AG10803 (cell line): ENCODE results near the gene TEDC2.

Source experiments
- DNase-seq: peaks from one replicate; pipeline ENCODE4 v3.0.0; 2010; ENCODE audit warnings: low read depth
- H3K4me3 ChIP-seq: 2 replicates; pipeline ENCODE4 v1.5.1; 2011; ENCODE audit warnings: mild to moderate bottlenecking, low read length, control low read depth
- TF ChIP-seq, protein P1 (sequence below): conservative IDR thresholded peaks from 2 replicates; pipeline ENCODE4 v1.5.1; 2011; ENCODE audit warnings: mild to moderate bottlenecking, low read length, control low read depth, inconsistent platforms

Gene TEDC2, protein sequence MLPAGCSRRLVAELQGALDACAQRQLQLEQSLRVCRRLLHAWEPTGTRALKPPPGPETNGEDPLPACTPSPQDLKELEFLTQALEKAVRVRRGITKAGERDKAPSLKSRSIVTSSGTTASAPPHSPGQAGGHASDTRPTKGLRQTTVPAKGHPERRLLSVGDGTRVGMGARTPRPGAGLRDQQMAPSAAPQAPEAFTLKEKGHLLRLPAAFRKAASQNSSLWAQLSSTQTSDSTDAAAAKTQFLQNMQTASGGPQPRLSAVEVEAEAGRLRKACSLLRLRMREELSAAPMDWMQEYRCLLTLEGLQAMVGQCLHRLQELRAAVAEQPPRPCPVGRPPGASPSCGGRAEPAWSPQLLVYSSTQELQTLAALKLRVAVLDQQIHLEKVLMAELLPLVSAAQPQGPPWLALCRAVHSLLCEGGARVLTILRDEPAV

DNA sequence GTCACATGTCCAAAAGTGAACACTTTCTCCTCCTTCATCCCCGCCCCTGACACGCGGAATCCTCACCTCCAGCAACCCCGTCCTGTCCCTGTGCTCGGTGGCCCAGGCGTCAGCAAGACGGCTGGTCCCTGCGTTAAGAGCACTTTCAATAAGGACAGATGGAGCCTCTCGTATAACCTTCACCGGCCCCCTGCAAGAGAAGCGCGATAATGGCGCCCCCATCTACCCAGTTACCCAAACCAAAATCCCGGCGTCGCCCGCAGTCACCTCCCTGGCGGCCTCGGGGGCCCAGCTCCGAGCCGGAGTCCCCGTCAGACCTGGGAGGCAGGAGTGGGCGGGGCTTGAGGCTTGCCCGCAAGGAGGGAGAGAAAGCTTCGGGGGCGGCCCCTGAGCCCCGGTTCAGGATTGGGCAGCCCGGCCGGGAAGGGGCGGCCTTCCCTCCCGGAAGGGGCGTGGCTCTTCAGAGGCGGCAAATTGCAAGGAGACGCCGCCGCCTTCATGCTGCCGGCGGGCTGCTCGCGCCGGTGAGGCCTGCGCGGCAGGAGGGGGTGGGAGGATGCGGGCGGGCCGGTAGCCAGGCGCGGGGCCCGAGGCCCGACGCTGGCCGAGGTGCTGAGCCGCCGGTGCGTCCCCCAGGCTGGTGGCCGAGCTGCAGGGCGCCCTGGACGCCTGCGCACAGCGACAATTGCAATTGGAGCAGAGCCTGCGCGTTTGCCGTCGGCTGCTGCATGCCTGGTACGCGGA lies at the start of gene TEDC2:
TEDC2 (plus strand) TSS at position 463 of the 744 bp plus-strand sequence; CDS start at position 499, 36 bp downstream.
- DNase-seq: peak; percentile 88
- TF ChIP-seq, protein P1, sequence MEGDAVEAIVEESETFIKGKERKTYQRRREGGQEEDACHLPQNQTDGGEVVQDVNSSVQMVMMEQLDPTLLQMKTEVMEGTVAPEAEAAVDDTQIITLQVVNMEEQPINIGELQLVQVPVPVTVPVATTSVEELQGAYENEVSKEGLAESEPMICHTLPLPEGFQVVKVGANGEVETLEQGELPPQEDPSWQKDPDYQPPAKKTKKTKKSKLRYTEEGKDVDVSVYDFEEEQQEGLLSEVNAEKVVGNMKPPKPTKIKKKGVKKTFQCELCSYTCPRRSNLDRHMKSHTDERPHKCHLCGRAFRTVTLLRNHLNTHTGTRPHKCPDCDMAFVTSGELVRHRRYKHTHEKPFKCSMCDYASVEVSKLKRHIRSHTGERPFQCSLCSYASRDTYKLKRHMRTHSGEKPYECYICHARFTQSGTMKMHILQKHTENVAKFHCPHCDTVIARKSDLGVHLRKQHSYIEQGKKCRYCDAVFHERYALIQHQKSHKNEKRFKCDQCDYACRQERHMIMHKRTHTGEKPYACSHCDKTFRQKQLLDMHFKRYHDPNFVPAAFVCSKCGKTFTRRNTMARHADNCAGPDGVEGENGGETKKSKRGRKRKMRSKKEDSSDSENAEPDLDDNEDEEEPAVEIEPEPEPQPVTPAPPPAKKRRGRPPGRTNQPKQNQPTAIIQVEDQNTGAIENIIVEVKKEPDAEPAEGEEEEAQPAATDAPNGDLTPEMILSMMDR: no peak
- H3K4me3 ChIP-seq: peak within 1 kb of the TSS; percentile 70

DNA sequence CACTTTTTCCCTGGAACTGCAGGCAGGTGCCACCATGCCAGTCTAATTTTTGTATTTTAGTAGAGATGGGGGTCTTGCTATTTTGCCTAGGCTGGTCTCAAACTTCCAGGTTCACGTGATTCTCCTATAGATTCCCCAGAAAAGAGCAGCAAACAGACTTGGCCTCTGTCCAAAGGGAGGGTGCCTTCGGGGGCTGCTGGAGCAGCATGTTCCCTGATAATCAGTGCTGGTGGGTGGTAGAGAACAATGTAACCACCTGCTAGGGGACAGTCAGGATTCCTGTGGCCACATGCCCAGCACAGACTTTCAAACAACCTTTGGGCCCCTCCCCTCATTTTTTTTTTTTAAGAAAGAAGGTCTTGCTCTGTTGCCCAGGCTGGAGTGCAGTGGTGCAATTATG lies 44.8 kb upstream of the TEDC2 start:
- TF ChIP-seq, protein P1: no peak
- no peak for DNase-seq
- H3K4me3 ChIP-seq: no peak overlapping the region

DNA sequence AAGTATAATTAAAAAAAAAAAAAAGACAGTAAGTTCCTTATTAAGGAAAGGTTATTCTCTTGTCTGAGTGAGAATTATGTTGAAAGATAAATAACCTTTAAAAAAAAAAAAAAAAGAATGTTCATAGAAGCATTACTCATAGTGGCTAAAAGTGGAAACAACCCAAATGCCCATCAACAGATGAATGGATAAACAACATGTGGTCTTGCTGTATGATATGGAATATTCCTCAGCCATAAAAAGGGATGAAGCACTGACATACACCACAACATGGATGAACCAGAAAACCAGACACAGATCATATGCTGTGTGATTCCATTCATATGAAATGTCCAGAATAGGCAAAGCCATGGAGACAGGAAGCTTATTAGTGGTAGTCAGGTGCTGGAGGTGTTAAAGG lies 39.9 kb upstream of the TEDC2 start:
- DNase-seq: no peak
- no peak overlapping the region for H3K4me3 ChIP-seq
- TF ChIP-seq, protein P1: no peak

DNA sequence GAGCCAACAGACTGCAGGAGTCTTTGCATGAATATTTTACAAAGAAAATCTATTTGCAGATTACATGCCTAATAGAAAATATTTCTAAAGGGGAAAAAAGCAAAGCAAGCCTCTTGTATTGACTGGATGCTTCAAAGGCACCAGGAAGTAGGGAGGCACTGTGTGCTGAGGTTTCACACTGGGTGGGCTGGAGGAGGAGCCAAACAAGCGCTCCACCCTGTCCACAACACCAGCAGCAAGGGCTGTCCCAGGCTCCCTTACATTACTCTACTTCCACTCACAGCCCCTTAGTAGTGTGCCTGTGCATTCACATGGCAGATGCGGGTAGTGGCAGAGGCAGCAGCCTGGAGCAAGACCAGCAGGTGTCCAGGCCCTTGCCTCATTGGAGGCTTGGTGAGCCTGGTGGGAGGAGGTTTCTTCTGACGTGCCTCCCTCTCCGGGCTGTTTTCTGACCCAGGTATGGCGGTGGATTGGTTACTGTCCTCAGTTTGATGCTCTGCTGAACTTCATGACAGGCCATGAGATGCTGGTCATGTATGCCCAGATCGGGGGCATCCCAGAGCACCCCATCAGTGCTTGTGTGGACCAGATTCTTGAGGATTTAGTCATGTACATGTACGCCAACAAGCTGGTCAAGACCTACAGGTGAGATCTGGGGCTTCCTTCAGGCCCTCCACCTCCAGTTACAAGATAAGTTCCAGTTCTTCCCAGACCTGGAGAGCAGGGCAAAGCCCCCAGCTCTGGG lies 37.6 kb upstream of the TEDC2 start:
- DNase-seq: no peak

DNA sequence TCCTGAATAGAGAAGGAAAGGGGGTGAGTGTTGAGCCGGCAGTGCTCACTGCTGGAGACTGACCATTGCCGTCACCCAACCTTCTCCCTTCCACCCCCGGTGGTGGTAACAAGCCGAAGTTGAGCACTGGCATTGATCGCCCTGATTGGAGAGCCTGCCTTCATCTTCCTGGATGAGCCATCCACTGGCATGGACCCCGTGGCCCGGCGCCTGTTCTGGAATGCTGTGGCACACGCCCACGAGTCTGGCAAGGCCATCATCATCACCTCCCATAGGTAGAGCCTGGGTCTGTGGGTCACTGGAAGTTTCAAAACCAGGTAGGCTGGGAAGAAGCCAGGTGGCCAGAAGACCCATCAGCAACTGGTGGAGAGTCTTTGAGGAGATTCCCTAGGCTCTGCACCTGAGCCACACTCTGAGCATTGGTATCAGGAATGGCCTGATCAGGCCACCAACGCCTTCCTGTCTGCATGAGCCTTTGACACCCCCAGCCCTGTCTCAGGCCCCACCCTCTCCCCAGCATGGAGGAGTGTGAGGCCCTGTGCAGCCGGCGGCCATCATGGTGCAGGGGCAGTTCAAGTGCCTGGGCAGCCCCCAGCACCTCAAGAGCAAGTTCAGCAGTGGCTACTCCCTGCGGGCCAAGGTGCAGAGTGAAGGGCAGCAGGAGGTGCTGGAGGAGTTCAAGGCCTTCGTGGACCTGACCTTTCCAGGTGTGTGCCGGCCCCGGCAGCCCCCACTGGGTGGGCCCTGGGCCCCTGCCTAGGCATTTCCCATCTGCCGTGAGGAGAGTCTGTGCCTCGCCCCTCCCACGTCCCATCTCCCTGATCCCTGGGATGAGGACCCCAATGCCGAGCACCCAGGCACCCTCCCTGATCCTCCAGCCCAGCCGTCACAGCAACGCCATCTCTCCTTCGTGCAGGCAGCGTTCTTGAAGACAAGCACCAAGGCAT lies 35.6 kb upstream of the TEDC2 start:
- TF ChIP-seq, protein P1: no peak
- no peak for DNase-seq
- no peak overlapping the region for H3K4me3 ChIP-seq

More for the DNA sequence above, 37.6 kb upstream of the TEDC2 start:
- TF ChIP-seq, protein P1: no peak
- H3K4me3 ChIP-seq: no peak overlapping the region

DNA sequence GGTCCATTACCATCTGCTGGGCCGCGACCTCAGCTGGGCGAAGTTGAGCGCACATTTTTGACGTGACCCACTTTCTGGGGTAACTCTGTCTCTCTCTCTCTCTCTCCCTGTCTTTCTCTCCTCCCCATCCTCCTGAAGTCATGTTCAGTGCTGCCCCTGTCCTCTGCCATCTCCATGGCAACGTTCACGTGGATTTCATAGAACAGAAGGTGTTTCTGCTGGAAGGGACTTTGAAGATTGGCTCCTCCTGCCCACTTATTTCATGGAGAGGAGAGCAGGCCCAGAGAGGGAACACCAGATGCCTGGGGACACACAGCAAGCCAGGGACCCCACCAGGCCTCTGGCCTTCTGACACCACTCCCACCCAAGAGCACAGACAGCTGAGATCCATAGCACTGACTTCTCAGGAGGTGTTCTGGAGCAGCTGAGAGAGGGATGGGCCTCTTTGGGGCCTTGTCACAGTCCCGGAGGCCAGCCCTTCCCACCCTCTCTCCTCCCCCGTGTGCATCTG lies 34.8 kb upstream of the TEDC2 start:
- TF ChIP-seq, protein P1: no peak
- H3K4me3 ChIP-seq: no peak overlapping the region
- DNase-seq: no peak
